Fibroblast of skin of abdomen (primary cell): ENCODE measurements around the gene AIRE. TPM values are rescaled to one million over a fixed set of nuclear protein-coding genes. Genes with fewer than 3 reads are reported as not detected.
"Not testable (repeated sequence)": the region's sequence is repeated elsewhere in the genome, so short reads cannot be mapped to it uniquely, and the experiment has no call there.

Experiments
- DNase-seq: peaks from one replicate; pipeline ENCODE4 v3.0.0-alpha.2; 2013
- polyA plus RNA-seq, 2 experiments: library from polyadenylated mRNA; unstranded; fragments of 120-200 nt; gene quantifications; one replicate each; pipeline ENCODE4 v1.2.1, GENCODE V29; 2013; ENCODE audit not compliant: insufficient read length in 2 of 2

AIRE gene
- 0.37 TPM for polyA plus RNA-seq (2013, experiment 1 of 2; ENCODE audit: insufficient read length)
- 0.24 TPM for polyA plus RNA-seq (2013, experiment 2 of 2; ENCODE audit: insufficient read length)

DNA sequence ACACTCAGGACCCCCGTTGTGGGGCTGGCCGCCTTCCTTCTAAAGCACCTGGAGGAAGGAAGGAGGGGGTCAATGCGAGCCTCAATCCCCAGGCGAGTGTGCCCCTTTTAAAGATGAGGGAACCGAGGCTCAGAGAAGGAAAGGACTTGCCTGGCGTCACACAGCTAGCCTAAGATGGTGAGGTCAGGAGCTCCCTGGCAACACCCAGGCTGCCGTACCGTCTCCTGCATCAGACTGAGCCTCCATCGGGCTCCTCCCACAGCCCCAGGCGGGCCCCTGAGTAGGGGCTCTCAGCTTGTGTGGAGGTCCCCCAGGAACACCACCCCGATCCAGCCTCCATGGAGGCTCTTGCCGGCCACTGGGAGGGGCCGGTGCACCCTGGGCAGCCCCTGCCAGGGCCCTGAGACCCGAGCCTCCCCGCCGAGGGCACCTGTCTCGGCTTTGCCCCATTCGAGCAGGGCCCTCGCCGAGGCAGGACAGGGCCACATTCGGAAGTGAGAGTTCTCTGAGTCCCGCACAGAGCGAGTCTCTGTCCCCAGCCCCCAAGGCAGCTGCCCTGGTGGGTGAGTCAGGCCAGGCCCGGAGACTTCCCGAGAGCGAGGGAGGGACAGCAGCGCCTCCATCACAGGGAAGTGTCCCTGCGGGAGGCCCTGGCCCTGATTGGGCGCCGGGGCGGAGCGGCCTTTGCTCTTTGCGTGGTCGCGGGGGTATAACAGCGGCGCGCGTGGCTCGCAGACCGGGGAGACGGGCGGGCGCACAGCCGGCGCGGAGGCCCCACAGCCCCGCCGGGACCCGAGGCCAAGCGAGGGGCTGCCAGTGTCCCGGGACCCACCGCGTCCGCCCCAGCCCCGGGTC lies at the start of gene AIRE:
AIRE (plus strand) TSS at position 739 of the 855 bp plus-strand sequence. CDS start 131 bp downstream, outside the sequence.
- peak; percentile 26 for DNase-seq

DNA sequence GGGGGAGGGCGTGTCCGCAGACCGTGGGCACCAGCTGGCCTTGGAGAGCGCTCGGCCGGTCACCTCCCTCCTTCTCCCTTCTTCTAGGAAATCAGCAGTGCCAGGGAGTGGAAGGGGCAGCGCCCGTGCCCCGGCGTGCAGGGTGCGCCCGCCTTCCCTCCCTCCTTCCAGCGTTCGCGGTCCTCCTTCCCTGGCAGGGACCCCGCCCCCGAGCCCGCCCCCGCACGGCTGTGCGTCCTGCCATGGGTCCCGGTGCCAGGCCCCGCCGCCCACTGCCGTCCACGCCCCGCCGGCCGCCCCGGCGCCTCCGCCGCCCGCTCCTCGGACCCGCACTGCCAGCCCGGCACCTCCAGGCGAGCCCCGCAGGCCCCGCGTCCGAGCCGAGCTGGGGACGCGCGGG lies 45.3 kb upstream of the AIRE start:
- not testable (repeated sequence) for DNase-seq

DNA sequence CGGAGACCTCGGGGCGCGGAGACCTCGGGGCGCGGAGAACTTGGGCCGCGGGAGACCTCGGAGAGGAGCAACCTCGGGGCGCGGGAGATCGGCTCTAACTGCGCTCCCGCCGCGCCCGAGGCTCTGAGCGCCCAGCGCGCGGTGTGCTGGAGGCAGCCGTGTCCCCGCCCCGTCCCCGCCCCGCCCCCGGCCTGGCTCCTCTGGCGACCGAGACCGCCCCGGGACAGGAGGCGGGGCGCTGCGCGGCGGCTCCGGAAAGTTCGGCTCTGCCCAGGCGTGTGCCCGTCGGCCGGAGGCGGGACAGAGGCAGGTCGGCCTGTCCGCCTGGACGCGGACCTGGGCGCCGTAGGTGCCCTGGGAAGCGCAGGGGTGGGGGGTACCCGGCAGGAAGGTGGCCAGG lies 44.8 kb upstream of the AIRE start, which contains the start of gene ICOSLG:
ICOSLG (minus strand) TSS at position 102 of the 400 bp plus-strand sequence. CDS start 126 bp downstream, outside the sequence.
- DNase-seq = not testable (repeated sequence)

DNA sequence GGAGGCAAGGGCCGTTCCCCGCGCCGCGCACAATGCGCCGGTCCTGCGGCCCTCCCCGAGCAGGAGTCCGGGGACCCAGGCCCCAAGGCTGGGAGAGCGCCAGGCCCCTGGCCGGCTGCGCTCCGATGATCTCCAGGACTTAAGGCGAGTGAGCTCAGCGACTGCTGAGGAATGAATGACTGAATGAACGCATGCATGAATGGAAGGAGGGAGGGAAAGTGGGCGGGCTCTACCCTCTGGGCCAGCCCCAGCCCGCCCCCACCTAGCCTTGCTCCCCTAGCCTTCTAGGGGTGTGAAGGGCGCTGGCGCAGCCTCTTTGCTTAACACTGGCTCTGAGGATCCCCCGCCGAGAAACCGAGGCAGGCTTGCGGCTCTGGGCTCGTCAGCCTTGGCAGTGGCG lies 44.4 kb upstream of the AIRE start:
- DNase-seq = not testable (repeated sequence)

DNA sequence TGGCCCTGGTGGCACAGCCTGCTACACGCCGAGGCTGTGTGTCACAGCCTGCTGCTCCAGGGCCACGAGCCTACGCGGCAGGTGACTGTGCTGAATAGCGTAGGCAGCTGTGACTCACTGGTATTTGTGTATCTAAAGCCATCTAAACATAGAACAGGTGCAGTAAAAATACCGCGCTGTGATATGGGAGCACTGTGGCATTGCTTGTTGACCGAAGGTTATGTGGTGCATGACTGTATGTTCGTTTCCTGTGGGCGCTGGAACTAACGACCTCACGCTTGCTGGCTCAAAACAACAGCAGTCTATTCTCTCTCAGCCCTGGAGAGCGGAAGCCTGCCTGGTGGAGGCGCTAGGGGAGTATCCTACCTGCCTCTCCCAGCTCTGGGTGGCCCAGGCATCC lies 41.7 kb upstream of the AIRE start:
- DNase-seq = not testable (repeated sequence)

DNA sequence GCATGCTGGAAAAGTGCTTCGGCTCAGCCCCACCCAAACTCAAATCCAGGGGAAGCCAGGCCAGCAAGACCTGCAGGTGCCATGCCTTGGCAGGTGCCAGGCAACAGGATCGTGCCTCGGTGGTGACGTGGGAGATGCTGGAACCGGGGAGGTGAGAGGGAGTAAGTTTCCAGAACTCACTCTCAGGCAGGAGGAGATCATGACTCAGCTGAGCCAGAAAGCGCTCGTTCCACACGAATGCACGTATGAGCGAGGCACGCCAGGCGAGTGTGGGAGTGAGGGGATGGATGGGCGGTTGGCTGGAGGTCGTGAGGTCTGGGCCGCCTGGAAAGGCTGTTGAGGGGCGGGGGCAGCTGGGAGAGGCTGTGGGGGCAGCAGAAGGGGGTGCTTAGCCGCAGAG lies 37.8 kb upstream of the AIRE start:
- not testable (repeated sequence) for DNase-seq

DNA sequence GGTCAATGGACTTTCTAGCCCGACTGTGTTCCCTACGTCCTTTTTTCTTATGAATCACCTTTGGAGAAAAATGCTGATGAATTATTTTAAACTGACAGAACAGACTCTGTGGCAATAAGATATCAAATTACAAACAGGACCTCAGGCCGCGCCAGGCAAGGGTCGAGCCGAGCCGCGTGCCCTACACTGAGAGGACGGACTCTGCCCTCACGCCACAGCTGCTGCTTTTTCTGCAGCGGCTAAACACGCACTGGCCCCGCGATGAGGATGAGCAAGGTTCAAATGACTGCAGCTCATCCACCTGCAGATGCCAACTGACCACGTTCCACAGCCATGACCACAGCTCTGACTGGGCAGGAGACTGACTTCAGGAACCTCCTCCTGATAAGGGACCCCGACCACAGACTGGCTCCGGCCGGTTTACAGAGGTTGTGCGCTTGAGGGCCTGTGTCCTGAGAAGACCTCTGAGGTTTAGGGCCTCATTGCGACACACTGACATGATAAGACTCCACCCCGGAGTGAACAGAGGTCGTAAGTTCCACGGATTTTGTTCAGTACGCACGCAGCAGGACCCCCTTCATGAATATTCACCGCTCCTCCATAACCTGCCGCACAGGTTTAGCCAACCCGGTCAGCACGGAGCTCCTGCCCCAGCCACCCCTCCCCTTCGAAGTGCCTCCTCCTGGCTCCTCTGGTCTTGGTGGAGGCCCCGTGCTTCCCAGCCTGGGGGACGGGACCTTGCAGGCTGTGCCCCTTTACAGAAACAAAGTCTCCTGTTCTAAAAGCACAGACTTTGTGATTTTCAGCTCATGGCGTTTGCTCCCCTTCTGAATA lies 36.3 kb upstream of the AIRE start:
- not testable (repeated sequence) for DNase-seq

DNA sequence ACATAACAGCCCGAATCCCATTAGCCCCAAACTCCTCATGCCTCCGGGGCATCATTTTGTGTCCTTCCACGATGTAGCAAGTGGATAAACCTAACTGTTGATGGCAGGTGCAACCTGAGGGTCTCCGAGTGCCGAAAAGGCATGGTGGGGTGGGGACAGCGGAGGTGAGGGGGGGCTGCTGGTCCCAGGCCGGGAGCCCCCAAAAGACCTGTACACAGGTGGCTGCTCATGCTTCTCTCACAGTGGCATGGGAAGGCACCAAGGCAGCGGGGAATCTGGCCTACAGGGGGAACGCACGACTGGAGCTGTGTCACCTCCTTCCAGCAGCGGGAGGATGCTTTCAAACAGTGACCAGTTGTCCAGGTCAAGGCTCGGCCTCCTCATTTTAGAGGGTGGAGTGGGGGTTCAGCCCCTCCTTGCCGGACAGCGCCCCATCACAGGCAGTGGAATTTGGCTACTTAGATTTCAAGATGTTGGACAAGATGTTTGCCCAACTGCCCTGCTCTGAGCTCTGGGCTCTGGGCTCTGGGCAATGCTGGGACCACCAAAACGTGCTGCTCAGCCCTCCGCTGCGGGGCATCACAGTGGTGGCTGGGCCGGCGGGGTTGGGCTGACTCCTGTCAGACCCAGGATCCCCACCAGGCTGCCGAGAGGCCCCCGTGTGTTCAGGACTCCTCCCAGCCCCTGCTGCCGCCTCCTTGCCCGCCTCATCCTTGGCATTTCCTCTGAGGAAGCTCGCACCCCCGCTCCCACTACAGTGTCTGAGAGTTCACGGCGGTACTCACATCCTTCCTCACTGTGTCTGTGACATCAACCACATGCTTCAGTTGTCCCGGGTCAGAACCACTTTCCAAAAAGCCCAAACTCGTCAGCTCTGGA lies 31.6 kb upstream of the AIRE start:
- no peak for DNase-seq

DNA sequence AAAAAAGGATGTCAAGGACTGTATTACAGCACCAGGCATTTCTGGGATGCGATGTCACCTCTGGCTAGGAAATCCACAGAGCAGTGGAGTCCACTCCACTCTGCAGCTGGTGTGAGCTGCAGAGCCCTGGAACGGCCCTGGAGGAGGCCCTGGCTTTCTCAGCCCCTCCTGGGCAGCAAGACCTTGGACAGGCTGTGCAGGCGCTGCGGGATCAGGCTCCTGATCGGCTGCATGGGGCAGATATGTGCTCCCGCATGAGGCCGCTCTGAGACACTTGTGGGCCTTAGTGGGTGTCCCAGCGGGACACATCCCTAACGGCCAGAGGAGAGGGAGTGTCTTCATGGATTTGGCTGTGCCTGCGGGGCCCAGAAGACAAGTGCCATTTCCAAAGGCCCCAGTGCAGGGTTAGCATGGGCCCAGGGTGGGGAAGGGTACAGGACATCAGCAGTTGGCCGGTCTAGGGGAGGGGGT lies 30.1 kb upstream of the AIRE start:
- DNase-seq = peak; percentile 9

DNA sequence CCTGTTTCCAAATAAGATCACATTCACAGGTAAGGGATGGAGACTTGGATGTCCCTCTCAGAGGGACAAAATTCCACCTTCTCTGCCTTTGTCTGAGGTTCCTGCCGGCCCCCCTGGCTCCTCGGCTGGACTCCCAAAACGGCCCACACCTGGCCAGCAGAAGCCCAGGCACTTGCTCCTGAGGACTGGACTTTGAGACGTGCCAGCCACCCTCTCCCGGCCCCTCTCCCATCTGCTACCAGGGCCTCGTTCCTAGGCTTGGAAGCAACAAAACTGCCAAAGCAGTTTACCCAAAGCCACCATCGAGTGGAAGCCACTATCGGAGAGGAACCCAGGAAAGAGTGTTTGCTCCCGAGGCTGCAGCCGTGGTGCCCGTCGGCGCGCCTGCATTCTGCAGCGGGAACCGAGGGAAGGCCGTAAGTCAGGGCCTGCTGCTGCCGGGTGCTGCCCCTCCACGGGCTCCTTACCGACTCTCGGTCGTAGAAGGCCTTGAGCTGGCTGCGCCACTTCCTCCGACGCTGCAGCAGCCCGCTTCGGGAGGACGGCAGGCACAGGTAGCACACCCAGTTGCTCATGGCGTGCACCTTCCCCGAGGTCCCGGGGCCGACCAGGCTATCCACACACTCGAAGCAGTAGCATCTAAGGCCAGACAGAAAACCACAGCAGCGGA lies 27.5 kb upstream of the AIRE start:
- no peak for DNase-seq

DNA sequence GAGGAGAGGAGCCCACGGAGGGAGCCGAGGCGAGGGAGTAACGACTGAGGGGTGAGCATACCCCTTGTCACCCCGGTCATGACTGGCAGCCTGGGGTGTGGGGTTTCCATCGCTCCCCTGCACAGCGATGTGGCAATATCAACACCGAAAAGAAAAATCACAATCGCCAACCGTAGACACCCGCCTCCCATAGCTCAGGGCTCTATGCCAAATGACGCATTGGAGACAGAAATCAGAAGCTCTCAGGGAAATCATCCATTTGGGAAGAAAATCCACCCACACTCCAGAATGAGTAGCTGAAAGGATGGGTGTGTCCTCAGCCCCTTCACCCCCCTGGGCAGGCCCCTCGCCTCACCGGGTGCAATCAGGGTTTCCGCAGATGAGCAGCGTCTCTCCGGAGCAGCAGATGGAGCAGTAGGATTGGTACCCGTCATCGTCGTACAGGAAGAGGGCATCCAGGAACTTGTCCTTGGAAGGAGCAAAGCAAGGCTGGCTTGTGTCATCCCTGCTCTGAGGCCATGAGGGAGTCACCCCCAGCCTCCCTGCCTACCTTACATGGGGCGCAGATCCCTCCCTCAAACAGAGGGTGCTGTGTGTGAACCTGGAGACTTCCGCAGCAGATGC lies 26.5 kb upstream of the AIRE start:
- no peak for DNase-seq

DNA sequence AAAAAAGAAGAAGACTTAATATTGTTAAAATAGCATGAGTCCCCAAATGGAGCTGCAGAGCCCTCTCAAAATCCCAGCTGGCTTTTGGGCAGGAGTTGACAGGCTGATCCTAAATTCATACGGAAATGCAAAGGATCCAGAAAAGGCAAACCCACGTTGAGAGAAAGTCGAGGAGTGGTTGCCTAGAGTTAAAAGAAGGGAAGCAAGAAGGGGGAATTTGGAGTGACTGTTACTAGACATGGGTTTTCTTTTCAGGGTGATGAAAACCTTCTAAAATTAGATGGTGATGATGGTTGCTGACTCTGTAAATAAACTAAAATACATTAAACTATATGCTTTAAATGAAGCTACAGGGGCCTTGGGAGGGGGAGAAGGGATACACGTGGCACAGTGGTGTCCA lies 25.6 kb upstream of the AIRE start:
- DNase-seq = no peak

DNA sequence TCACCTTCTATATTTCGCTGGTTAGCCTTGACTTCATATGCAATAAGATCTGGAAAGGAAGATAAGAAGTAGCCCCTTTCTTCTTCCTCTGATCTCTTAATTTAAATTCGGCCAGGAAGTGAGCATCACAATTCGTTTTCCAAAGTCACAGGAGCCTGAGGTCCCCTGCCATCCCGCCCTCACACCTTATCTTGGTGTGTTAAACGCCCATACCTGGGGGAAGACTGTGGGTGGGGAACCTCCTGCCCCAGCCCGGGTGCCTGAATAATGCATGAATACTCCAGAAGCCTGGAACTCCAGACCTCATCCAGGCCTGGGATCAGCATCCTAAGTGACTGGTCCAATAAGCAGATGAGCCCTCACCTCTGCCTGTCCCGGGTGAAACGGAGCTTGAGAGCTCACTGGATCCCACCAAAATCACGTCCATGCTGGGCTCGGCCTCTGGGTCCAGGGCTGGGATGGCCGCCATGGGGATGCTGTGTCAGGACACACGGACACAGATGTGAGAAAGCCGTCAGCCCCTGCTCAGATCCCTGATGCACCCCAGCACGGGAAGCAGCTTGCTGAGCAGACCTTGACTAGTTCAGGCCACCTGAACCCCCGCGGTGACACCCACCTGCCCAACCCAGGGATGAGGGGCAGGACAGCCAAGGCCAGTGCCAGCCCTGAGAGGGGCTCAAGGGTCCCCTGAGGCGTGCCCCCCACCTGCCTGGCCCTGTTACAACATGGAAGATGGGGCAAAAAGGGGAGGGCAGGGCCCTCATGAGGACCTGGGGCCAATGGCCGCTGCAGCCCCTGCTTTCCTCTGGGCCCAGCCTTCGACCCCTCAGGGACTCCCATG lies 24.7 kb upstream of the AIRE start:
- DNase-seq = no peak

DNA sequence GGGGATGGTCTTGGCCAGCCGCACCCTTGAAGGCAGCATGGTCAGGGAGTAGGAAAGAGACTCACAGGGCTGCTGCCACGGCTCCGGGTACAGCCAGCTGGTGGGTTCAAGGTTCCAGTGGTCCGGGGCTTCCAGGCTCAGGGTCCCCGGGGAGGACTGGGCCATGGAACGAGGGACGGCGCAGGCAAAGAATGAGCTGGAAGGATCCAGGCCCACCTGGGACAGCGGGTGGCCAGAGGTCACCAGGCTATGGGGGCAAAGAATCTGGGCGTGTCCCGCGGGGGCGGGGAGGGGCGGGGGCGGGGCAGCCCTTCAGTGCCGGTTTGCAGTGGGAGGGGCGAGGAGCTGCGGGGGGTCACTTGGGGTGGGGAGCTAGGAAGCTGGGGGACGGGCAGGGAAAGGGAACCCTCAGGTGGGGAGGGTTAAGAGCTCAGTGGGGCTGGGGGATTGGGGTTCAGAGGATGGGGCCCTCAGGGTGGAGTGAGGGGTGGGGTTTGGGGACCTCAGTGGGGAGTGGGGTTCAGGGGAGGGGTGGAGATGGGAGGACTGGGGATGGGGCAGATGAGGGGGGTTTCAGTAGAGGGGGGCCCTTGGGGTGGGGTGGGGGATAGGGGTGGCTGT lies 23.9 kb upstream of the AIRE start, which contains the start of gene DNMT3L:
DNMT3L (minus strand) TSS at position 223 of the 621 bp plus-strand sequence. CDS start 638 bp downstream, outside the sequence.
- DNase-seq = no peak

DNA sequence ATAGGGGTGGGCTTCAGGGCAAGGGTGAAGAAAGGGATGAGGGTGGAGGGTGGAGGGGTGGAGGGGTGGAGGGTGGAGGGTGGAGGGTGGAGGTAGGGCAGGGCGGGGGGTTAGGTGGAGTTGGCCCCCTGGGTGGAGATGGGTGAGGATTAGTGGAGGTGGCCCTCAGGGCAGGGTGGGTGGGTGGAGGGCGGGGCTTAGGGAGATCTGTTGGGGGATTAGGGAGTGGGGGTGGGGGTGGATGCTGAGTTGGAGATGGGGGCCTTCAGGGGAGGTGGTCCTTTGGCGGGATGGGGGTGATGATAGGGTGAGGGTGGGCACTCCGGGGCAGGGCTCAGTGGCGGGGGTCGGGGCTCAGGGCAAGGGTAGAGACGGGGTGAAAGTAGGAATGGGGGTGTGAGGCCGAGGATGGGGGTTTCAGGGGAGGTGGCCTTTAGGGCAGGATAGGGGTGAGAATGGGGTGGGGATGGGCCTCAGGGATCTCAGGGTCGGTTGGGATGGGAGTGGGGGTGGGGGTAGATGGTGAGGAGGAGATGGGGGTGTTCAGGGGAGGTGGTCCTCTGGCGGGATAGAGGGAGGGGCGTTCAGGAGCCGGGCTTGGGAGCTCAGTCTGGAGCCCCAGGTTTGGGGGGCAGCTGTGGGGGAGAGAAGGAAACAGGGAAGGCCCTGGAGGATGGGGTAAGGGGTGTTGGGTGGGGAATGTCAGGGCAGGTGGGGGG lies 23.2 kb upstream of the AIRE start:
- DNase-seq = no peak

DNA sequence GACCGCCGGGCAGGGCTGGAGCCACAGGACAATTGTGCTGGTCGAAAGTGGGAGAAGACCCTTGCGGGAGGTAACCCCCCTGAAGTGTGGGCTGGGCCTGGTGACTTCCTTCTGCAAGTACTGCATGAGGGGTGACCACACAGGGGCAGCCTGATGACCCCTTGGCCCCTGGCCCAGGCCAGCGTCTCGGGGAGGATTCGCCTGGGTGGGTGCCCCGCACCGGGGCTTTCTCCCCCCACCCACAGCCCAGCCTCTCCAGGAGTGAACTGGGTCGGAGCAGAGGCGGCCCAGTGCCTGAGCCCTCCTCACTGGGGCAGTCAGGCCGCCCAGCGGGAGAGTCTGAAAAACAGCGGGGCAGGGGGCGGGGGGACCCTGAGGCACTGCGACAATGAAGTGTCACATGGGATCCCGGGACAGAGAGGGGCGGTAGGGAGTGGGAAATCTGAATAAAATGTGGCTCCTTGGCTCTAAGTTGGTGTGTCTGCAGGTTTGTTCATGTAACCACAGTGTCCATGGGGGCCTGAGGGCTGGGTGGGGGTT lies 22.4 kb upstream of the AIRE start:
- no peak for DNase-seq

DNA sequence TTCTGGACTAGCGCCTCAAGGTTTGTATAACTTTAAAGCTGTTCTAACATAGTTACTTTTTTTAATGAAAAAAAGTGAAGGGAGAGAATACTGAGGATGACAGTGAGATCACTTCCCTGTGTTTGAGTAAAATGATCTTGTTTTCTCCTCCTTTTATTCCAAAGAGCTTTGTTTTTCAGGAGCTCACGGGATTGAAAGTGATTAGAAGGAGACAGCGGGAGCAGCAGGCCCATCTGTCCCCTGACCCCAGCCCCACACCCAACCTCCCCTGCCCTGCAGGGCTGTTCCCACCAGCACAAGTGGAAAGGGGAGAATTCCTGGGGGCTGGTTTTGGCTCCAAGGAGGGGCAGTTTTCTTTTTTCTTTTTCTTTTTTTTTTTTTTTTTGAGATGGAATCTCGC lies 21.9 kb upstream of the AIRE start:
- no peak for DNase-seq

DNA sequence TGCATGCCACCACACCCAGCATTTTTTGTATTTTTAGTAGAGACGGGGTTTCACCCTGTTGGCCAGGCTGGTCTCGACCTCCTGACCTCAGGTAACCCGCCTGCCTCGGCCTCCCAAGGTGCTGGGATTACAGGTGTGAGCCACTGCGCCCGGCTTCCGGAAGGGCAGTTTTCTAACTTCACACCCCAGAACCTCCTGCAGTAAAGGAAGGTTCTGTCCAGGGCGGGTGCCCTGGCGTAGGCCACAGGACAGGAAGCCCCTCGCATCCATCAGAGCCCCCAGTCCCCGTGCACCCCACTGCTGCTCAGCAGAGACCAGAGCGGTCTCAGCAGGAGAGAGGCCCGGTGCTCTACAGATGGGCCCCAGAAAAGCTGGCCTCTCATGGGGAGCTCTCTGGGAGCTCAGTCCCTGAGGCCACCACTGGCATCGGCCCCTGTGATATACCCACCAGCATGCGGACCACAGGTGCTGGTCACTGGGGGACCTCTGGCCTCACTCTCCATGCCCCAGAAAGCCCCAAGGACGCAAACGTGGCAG lies 19.9 kb upstream of the AIRE start:
- DNase-seq = no peak
